CD14-positive monocyte (primary cell): ENCODE results near the gene CNNM1. TPM values are rescaled to one million over a fixed set of nuclear protein-coding genes. Genes with fewer than 3 reads are reported as not detected.

Source experiments
- DNase-seq, 3 donors: peaks; one replicate each; pipeline ENCODE4 v3.0.0-alpha.2; 2011 to 2022
- H2AFZ ChIP-seq: 2 replicates; pipeline ENCODE4 v1.6.0; 2012; ENCODE audit warnings: mild to moderate bottlenecking, low read depth, low read length, inconsistent platforms; ENCODE audit not compliant: insufficient read depth, poor library complexity, severe bottlenecking
- H3K27ac ChIP-seq, 2 donors: 1 replicate in 1 of 2; 2 replicates in 1 of 2; pipeline ENCODE4 v1.5.1; 2012 to 2013; ENCODE audit warnings: low read length in 2 of 2, control low read depth in 1 of 2, inconsistent platforms in 1 of 2, low read depth in 1 of 2, mild to moderate bottlenecking in 1 of 2
- H3K27me3 ChIP-seq, 2 donors: one replicate each; pipeline versions ENCODE4 v1.6.0 to v1.6.1; 2011 to 2013; ENCODE audit warnings: low read length in 2 of 2; ENCODE audit not compliant: control insufficient read depth in 2 of 2, insufficient read depth in 2 of 2
- H3K36me3 ChIP-seq, 2 donors: replicated peaks in 1 of 2; 1 replicate in 1 of 2; 2 replicates in 1 of 2; pipeline versions ENCODE4 v1.5.1 to v1.6.1; 2012 to 2013; ENCODE audit warnings: low read length in 2 of 2, control low read depth in 1 of 2, inconsistent platforms in 1 of 2, mild to moderate bottlenecking in 1 of 2; ENCODE audit not compliant: insufficient read depth in 2 of 2, control insufficient read depth in 1 of 2
- H3K4me1 ChIP-seq, 2 donors: 1 replicate in 1 of 2; 2 replicates in 1 of 2; pipeline versions ENCODE4 v1.5.1 to v1.6.1; 2012 to 2013; ENCODE audit warnings: low read length in 2 of 2, control low read depth in 1 of 2, inconsistent platforms in 1 of 2, mild to moderate bottlenecking in 1 of 2, moderate library complexity in 1 of 2; ENCODE audit not compliant: insufficient read depth in 2 of 2, control insufficient read depth in 1 of 2
- H3K4me2 ChIP-seq: replicated peaks from 2 replicates; pipeline ENCODE3; 2012; ENCODE audit warnings: low read length, moderate library complexity, mild to moderate bottlenecking; ENCODE audit not compliant: poor library complexity, severe bottlenecking; ENCODE audit errors: extremely low read depth
- H3K4me3 ChIP-seq, 3 experiments: fragments of 200-600 bp in 1 of 3; sonication (generic) in 1 of 3; replicated peaks in 1 of 3; 1 replicate in 2 of 3; 2 replicates in 1 of 3; pipeline ENCODE4 v1.5.1; 2011 to 2013; ENCODE audit warnings: low read length in 3 of 3, mild to moderate bottlenecking in 3 of 3, control low read depth in 2 of 3, low read depth in 2 of 3, inconsistent platforms in 1 of 3, moderate library complexity in 1 of 3
- H3K79me2 ChIP-seq: 2 replicates; pipeline ENCODE4 v1.6.0; 2012; ENCODE audit warnings: mild to moderate bottlenecking, control low read depth, inconsistent platforms, low read length, moderate library complexity; ENCODE audit not compliant: insufficient read depth
- H3K9ac ChIP-seq: 2 replicates; pipeline ENCODE4 v1.6.0; 2017; ENCODE audit warnings: low read length, mild to moderate bottlenecking; ENCODE audit not compliant: insufficient read depth, poor library complexity, severe bottlenecking
- H3K9me3 ChIP-seq, 2 donors: replicated peaks in 1 of 2; 1 replicate in 1 of 2; 2 replicates in 1 of 2; pipeline versions ENCODE4 v1.5.1 to v1.6.1; 2012 to 2013; ENCODE audit warnings: low read length in 2 of 2, control low read depth in 1 of 2; ENCODE audit not compliant: control insufficient read depth in 1 of 2, insufficient read depth in 1 of 2
- H4K20me1 ChIP-seq: 2 replicates; pipeline ENCODE4 v1.6.0; 2012; ENCODE audit warnings: mild to moderate bottlenecking, low read length, control low read depth, moderate library complexity; ENCODE audit not compliant: insufficient read depth
- H3K27ac Mint-ChIP-seq, 7 donors: one replicate each; pipeline ENCODE4 v1.8.0; 2020; ENCODE audit warnings: mild to moderate bottlenecking in 7 of 7, mixed read lengths in 7 of 7, moderate library complexity in 6 of 7, inconsistent platforms in 2 of 7
- H3K27me3 Mint-ChIP-seq, 3 donors: one replicate each; pipeline ENCODE4 v1.8.0; 2021 to 2022; ENCODE audit warnings: low read depth in 3 of 3, mild to moderate bottlenecking in 3 of 3, mixed read lengths in 3 of 3, moderate library complexity in 3 of 3, inconsistent platforms in 1 of 3
- H3K36me3 Mint-ChIP-seq, 2 donors: one replicate each; pipeline ENCODE4 v1.8.0; 2020; ENCODE audit warnings: mixed read lengths in 2 of 2, inconsistent platforms in 1 of 2, mild to moderate bottlenecking in 1 of 2
- H3K4me1 Mint-ChIP-seq: one replicate; pipeline ENCODE4 v1.8.0; 2020; ENCODE audit warnings: mild to moderate bottlenecking, mixed read lengths
- H3K4me3 Mint-ChIP-seq, 2 donors: one replicate each; pipeline ENCODE4 v1.8.0; 2020; ENCODE audit warnings: mild to moderate bottlenecking in 2 of 2, mixed read lengths in 2 of 2, moderate library complexity in 1 of 2
- H3K9me3 Mint-ChIP-seq, 7 donors: one replicate each; pipeline ENCODE4 v1.8.0; 2020 to 2022; ENCODE audit warnings: mixed read lengths in 7 of 7, mild to moderate bottlenecking in 6 of 7, moderate library complexity in 6 of 7, inconsistent platforms in 2 of 7
- WGBS: methylation state at CpG from one replicate; pipeline ENCODE4 v1.1.5; 2013; ENCODE audit warnings: missing lambda C conversion rate; ENCODE audit not compliant: insufficient coverage; 5-methylcytosine and 5-hydroxymethylcytosine counted together
- intact Hi-C, 2 donors: fragments of 100-400 bp; cut with micrococcal nuclease; formaldehyde crosslinking; loops; one replicate each; pipeline versions ENCODE4 v1.15.0 to v1.15.1; 2023
- polyA plus RNA-seq, 3 donors: library from polyadenylated mRNA; depleted of rRNA in 1 of 3; unstranded in 2 of 3; stranded (reverse) in 1 of 3; fragments of 300-500 nt in 2 of 3; fragments of >200 nt in 1 of 3; fragmentation: Illumina TruSeq in 2 of 3; gene quantifications; 1 replicate in 2 of 3; 2 replicates in 1 of 3; pipeline ENCODE4 v1.2.3, GENCODE V29; 2012 to 2021
- TF ChIP-seq, protein P1 (sequence below): fragments of 200-600 bp; IDR thresholded peaks from one replicate; pipeline ENCODE4 v1.8.0; 2022; ENCODE audit warnings: antibody characterized with exemption, mild to moderate bottlenecking

The CNNM1 gene
- polyA plus RNA-seq, 3 donors, result not detected

DNA sequence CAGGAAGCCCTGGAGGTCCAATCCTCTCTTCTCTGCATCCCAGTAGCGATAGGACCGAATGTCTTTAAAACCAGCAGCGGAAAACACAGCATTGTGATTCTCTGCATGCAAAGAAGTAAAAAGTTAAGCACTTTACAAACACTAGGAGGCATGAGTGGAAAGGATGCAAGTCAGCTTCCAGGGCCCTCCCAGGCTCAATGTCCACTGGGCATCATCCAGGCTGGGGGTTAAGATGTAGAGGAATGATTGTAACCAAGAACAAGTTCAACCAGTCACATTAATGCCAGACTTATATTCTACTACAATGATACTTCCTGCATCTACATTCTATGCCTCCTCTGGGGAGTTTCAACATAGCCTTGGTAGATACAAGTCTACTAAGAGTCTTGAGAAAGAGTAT, 77.0 kb downstream of the CNNM1 start:
- H3K9ac ChIP-seq, result no peak overlapping the region
- H4K20me1 ChIP-seq, result no peaks in the 10 kb centered on the region
- no peak overlapping the region for H3K27ac ChIP-seq
- no peak for DNase-seq
- H3K4me3 ChIP-seq, result no peak overlapping the region
- no peaks in the 10 kb centered on the region for H3K27me3 ChIP-seq
- no peak overlapping the region for H3K4me2 ChIP-seq
- Mint-ChIP-seq H3K36me3 (peaks cover 41 to 48% of the 10 kb centered on the region in 2 donors), H3K4me1 (peaks cover 13% of the 10 kb centered on the region), H3K27me3 (peaks cover 0 to 4% (median 0%) of the 10 kb centered on the region in 3 donors), H3K9me3 (no peaks in the 10 kb centered on the region), H3K4me3 (no peak overlapping the region), H3K27ac (no peak overlapping the region)
- intact Hi-C loops, result no loop called here
- no peaks in the 10 kb centered on the region for H3K79me2 ChIP-seq
- peaks cover 7 to 10% of the 10 kb centered on the region in 2 donors for H3K4me1 ChIP-seq
- no CpG with 5 or more reads among the region's 3 CpGs for WGBS
- no peak overlapping the region for H2AFZ ChIP-seq
- H3K36me3 ChIP-seq, result peaks cover 14 to 39% of the 10 kb centered on the region in 2 donors
- TF ChIP-seq, protein P1, sequence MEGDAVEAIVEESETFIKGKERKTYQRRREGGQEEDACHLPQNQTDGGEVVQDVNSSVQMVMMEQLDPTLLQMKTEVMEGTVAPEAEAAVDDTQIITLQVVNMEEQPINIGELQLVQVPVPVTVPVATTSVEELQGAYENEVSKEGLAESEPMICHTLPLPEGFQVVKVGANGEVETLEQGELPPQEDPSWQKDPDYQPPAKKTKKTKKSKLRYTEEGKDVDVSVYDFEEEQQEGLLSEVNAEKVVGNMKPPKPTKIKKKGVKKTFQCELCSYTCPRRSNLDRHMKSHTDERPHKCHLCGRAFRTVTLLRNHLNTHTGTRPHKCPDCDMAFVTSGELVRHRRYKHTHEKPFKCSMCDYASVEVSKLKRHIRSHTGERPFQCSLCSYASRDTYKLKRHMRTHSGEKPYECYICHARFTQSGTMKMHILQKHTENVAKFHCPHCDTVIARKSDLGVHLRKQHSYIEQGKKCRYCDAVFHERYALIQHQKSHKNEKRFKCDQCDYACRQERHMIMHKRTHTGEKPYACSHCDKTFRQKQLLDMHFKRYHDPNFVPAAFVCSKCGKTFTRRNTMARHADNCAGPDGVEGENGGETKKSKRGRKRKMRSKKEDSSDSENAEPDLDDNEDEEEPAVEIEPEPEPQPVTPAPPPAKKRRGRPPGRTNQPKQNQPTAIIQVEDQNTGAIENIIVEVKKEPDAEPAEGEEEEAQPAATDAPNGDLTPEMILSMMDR, result no peak
- H3K9me3 ChIP-seq, result no peaks in the 10 kb centered on the region

DNA sequence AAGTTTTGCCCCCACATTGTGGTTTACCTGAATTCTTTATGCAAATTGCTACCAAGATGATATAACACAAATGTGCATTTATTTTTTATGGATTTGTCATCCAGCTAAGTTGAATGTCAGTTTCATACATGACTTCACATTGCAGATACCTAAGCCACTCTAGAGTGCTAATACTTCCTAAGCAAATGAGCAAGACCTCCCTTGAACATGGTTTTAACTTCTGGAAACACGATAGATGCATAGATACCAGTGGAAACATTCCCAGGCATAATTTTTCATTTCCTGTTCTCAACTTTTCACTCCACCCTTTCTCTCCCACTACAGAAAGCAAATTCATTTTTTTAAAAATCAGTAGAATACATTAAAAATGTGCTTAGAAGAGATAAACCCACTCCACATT, 81.0 kb downstream of the CNNM1 start:
- Histone ChIP-seq H3K4me1 (no peaks in the 10 kb centered on the region), H2AFZ (no peak overlapping the region), H3K9me3 (no peaks in the 10 kb centered on the region), H4K20me1 (no peaks in the 10 kb centered on the region), H3K27me3 (no peaks in the 10 kb centered on the region), H3K36me3 (peaks cover 7 to 12% of the 10 kb centered on the region in 2 donors), H3K79me2 (no peaks in the 10 kb centered on the region), H3K4me3 (no peak overlapping the region), H3K27ac (no peak overlapping the region), H3K9ac (no peak overlapping the region), H3K4me2 (no peak overlapping the region)
- Mint-ChIP-seq H3K27me3 (no peaks in the 10 kb centered on the region), H3K27ac (no peak overlapping the region), H3K4me3 (no peak overlapping the region), H3K9me3 (peaks cover 0 to 1% (median 0%) of the 10 kb centered on the region in 7 donors), H3K36me3 (peaks cover 18 to 33% of the 10 kb centered on the region in 2 donors), H3K4me1 (no peaks in the 10 kb centered on the region)
- 63% methylated on average over 1 of the region's 1 CpG for WGBS
- intact Hi-C loops, result no loop called here
- TF ChIP-seq, protein P1, result no peak
- DNase-seq, result no peak
